Neural cell (in vitro differentiated cells): ENCODE data around the gene EPB41L5. TPM values are rescaled to one million over a fixed set of nuclear protein-coding genes. Genes with fewer than 3 reads are reported as not detected.

Source experiments
- H2AFZ ChIP-seq: fragments of 200-600, 300-800 bp; sonication (generic), shearing (Covaris generic); 2 replicates; pipeline ENCODE4 v1.6.0; 2014; ENCODE audit warnings: low read depth, mild to moderate bottlenecking, antibody characterized with exemption, low read length, moderate library complexity
- H3F3A ChIP-seq: fragments of 200-600 bp; shearing (Covaris generic); 2 replicates; pipeline ENCODE4 v1.6.1; 2016; ENCODE audit warnings: mild to moderate bottlenecking, moderate library complexity, mixed read lengths, antibody characterized with exemption, low read length; ENCODE audit not compliant: insufficient read depth, poor library complexity, severe bottlenecking
- H3K27ac ChIP-seq: fragments of 200-600, 300-800 bp; sonication (generic), shearing (Covaris generic); 2 replicates; pipeline ENCODE4 v1.5.1; 2014; ENCODE audit warnings: mild to moderate bottlenecking, low read length, moderate library complexity
- H3K27me3 ChIP-seq: fragments of 300-800, 200-600 bp; sonication (generic), shearing (Covaris generic); 2 replicates; pipeline ENCODE4 v1.6.0; 2014; ENCODE audit warnings: mild to moderate bottlenecking, low read depth, low read length, moderate library complexity; ENCODE audit not compliant: insufficient read depth
- H3K36me3 ChIP-seq: fragments of 300-800, 200-600 bp; sonication (generic), shearing (Covaris generic); 2 replicates; pipeline ENCODE4 v1.5.1; 2014; ENCODE audit warnings: mild to moderate bottlenecking, antibody characterized with exemption, low read length, moderate library complexity; ENCODE audit not compliant: insufficient read depth
- H3K4me2 ChIP-seq: fragments of 300-800, 200-600 bp; sonication (generic), shearing (Covaris generic); 2 replicates; pipeline ENCODE4 v1.6.0; 2014; ENCODE audit warnings: mild to moderate bottlenecking, low read length
- H3K4me3 ChIP-seq: fragments of 300-800, 200-600 bp; sonication (generic), shearing (Covaris generic); 2 replicates; pipeline ENCODE4 v1.5.1; 2014; ENCODE audit warnings: mild to moderate bottlenecking, low read length, moderate library complexity
- H3K79me2 ChIP-seq: fragments of 200-600 bp; shearing (Covaris generic); replicated peaks from 2 replicates; pipeline ENCODE4 v1.6.0; 2014; ENCODE audit warnings: mild to moderate bottlenecking, low read length, moderate library complexity; ENCODE audit not compliant: insufficient read depth
- H3K9ac ChIP-seq: fragments of 300-800, 200-600 bp; sonication (generic), shearing (Covaris generic); 2 replicates; pipeline ENCODE4 v1.6.1; 2016; ENCODE audit warnings: mild to moderate bottlenecking, low read length, mixed read lengths
- H3K9me2 ChIP-seq: fragments of 200-600 bp; shearing (Covaris generic); 2 replicates; pipeline ENCODE4 v1.6.1; 2016; ENCODE audit warnings: mild to moderate bottlenecking, low read length, mixed read lengths; ENCODE audit not compliant: insufficient read depth
- H3K9me3 ChIP-seq: fragments of 200-600, 300-800 bp; sonication (generic), shearing (Covaris generic); 2 replicates; pipeline ENCODE4 v1.6.1; 2016; ENCODE audit warnings: mild to moderate bottlenecking, mixed run types, low read length, moderate library complexity, mixed read lengths
- H4K20me1 ChIP-seq: fragments of 200-600 bp; shearing (Covaris generic); 2 replicates; pipeline ENCODE4 v1.6.1; 2016; ENCODE audit warnings: mild to moderate bottlenecking, mixed run types; ENCODE audit not compliant: insufficient read depth
- CTCF ChIP-seq: fragments of 450-650 bp; IDR thresholded peaks from 2 replicates; pipeline ENCODE4 v1.5.1; 2014; ENCODE audit warnings: antibody characterized with exemption, mild to moderate bottlenecking, moderate library complexity; ENCODE audit not compliant: poor library complexity, severe bottlenecking
- EP300 ChIP-seq: fragments of 450-650 bp; conservative IDR thresholded peaks from 2 replicates; pipeline ENCODE4 v1.6.1; 2014; ENCODE audit warnings: antibody characterized with exemption, mild to moderate bottlenecking, moderate library complexity; ENCODE audit not compliant: poor library complexity, severe bottlenecking
- EZH2 ChIP-seq: fragments of 200-600, 300-800 bp; shearing (Covaris generic), sonication (generic); IDR thresholded peaks from 2 replicates; pipeline ENCODE4 v1.6.1; 2014; ENCODE audit warnings: antibody characterized with exemption, low read length, borderline replicate concordance, mild to moderate bottlenecking; ENCODE audit not compliant: insufficient read depth, poor library complexity, severe bottlenecking
- MXI1 ChIP-seq: fragments of 450-650 bp; conservative IDR thresholded peaks from 2 replicates; pipeline ENCODE4 v1.6.1; 2014; ENCODE audit warnings: antibody characterized with exemption, mild to moderate bottlenecking; ENCODE audit not compliant: poor library complexity, severe bottlenecking
- POLR2AphosphoS5 ChIP-seq: IDR thresholded peaks from 2 replicates; pipeline ENCODE4 v1.6.1; 2012
- RAD21 ChIP-seq: fragments of 450-650 bp; conservative IDR thresholded peaks from 2 replicates; pipeline ENCODE4 v1.6.1; 2014; ENCODE audit warnings: antibody characterized with exemption, mild to moderate bottlenecking, moderate library complexity
- REST ChIP-seq: IDR thresholded peaks from 2 replicates; pipeline ENCODE4 v1.6.1; 2012; ENCODE audit warnings: borderline replicate concordance
- SMC3 ChIP-seq: fragments of 450-650 bp; conservative IDR thresholded peaks from 2 replicates; pipeline ENCODE4 v1.6.1; 2014; ENCODE audit warnings: antibody characterized with exemption, mild to moderate bottlenecking, moderate library complexity; ENCODE audit not compliant: poor library complexity
- TAF1 ChIP-seq: IDR thresholded peaks from 2 replicates; pipeline ENCODE4 v1.6.1; 2012; ENCODE audit warnings: low read depth
- polyA plus RNA-seq: library from polyadenylated mRNA; depleted of rRNA; stranded (reverse); fragments of >200 nt; gene quantifications from 2 replicates; pipeline ENCODE4 v1.2.3, GENCODE V29; 2014

EPB41L5 gene
- polyA plus RNA-seq, 1 donor from 2014 or later, result 32.9 TPM

DNA sequence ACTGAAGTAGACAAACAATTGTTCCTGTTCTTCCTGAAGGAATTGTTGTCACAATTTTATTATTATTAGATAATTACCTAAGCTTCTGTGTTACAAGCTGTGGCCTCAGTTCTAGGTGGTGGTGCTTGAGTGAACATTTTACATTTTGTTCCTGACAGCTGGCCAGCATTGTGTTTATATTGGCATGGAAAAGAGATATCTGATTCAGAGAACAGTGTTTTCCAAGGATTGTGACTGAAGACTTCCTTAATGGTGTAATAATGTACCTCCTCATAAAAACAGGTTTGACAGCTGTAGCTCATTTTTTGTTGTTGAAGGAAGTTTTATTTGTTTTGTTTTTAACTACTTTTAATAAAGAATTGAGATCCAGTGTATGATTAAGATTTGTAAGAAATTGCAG, 95.2 kb downstream of the EPB41L5 start:
- H3K9ac ChIP-seq, result no peak overlapping the region
- no peaks in the 10 kb centered on the region for H3F3A ChIP-seq
- no peaks in the 10 kb centered on the region for H3K79me2 ChIP-seq
- no peak overlapping the region for H3K4me2 ChIP-seq
- H3K27me3 ChIP-seq, result no peaks in the 10 kb centered on the region
- peaks cover 4% of the 10 kb centered on the region for H3K36me3 ChIP-seq
- H3K9me2 ChIP-seq, result no peaks in the 10 kb centered on the region
- H3K4me3 ChIP-seq, result no peak overlapping the region
- H4K20me1 ChIP-seq, result no peaks in the 10 kb centered on the region
- no peak for TF ChIP-seq EP300
- TF ChIP-seq CTCF, result no peak
- TF ChIP-seq SMC3, result no peak
- TF ChIP-seq RAD21, result no peak
- no peak for TF ChIP-seq TAF1
- TF ChIP-seq EZH2, result no peak
- TF ChIP-seq POLR2AphosphoS5, result no peak
- no peak for TF ChIP-seq REST
- no peak for TF ChIP-seq MXI1
- no peaks in the 10 kb centered on the region for H3K9me3 ChIP-seq
- H2AFZ ChIP-seq, result no peak overlapping the region
- no peak overlapping the region for H3K27ac ChIP-seq

GRCh38 chr2:120108749-120109148, 95.9 kb downstream of the EPB41L5 start:
- no peak for TF ChIP-seq MXI1
- TF ChIP-seq POLR2AphosphoS5, result no peak
- no peak for TF ChIP-seq EP300
- no peak for TF ChIP-seq RAD21
- no peak for TF ChIP-seq TAF1
- TF ChIP-seq SMC3, result no peak
- TF ChIP-seq CTCF, result no peak
- no peak for TF ChIP-seq REST
- TF ChIP-seq EZH2, result no peak
- Histone ChIP-seq H3K4me2 (no peak overlapping the region), H4K20me1 (no peaks in the 10 kb centered on the region), H3F3A (no peaks in the 10 kb centered on the region), H3K9me2 (no peaks in the 10 kb centered on the region), H3K9me3 (no peaks in the 10 kb centered on the region), H3K79me2 (no peaks in the 10 kb centered on the region), H3K27ac (no peak overlapping the region), H2AFZ (no peak overlapping the region), H3K9ac (no peak overlapping the region), H3K36me3 (peaks cover 6% of the 10 kb centered on the region), H3K27me3 (no peaks in the 10 kb centered on the region), H3K4me3 (no peak overlapping the region)
